Limb (tissue), 2 donors: ENCODE measurements around the gene TREX2.

Experiments
- DNase-seq, 2 donors: peaks; one replicate each; pipeline ENCODE4 v3.0.0-alpha.2; 2016; ENCODE audit errors: extremely low spot score in 2 of 2

Gene TREX2

DNA sequence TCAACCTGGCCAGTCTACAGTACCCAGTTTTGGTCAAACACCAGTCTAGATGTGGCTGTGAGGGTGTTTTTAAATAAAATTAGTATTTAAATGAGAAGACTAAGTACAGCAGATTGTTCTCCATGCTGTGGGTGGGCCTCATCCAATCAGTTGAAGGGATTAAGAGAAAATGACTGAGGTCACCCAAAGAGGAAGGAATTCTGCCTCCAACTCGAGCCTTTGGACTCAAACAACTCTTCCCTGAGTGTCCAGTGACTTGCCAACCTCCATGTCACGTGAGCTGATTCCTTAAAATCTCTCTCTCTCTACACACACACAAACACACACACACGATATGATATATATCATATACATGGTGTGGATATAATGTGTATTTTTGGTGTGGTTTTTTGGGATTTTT lies 10.0 kb downstream of the TREX2 start:
- no peak for DNase-seq

DNA sequence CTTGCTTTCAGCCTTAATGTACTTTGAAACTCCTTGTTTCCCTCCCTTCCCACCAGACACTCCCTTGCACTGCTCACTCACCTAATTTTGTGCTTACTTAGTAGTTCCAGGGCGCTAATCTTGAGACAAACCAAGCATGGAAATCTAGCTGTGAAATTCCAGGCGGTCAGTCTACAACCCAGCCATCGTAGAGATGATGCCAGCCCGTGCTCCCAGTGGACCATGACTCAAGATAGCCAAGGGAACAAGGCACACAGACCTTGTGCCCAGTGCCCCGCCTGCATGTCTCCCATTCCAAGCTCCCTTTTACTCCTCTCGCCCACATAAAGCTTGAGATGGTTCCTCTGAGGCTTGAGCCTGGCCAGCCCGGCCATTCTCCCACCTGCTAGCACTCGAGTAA lies 11.1 kb downstream of the TREX2 start:
- DNase-seq = no peak

DNA sequence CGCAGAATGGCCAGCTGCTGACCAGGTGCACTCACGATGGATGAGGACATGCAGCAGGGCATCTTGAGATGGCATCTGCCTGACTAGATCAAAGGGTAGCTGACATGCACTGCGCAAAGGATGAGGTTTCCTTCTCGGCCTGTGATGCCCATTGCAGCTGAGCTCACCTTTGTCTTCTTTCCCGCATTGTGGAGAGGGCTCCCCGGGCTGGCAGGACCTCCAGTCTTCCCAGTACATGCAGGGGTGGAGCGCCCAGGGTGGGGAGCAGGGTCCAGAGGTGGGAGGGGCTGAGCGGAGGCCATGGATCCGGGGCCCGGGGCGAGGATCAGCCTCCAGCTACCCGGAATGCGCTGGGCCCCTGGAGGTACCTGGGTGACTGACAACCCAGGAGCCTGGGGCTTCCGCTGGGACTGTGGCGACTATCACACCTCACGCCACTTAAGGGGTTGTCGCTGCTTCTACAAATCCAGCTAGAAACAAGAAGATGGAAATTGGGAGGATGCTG lies 12.0 kb downstream of the TREX2 start:
- DNase-seq = no peak

DNA sequence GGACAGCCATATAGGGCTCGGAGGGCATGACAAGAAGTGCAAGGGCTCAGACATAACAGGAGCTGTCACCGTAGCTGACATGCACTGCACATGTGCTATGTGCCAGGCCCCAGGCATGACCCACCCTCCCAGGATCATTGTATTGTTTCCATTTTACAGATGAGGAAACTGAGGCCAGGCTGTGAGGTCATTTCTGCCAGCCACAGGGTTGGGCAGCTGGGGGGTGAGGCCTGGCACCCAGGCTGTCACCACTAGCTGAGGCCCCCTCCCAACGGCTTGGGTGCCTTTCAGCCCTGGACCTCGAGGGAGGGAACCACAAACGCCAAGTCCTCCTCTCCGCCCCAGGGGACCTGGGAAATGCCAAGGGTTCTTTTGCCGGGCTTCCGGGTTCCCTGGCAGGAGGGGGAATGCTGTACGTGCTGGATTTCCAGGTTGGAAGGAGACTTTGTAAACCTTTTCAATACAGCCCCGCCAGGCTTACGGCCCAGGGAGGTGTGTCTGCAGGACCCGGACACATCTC lies 12.6 kb downstream of the TREX2 start:
- no peak for DNase-seq

DNA sequence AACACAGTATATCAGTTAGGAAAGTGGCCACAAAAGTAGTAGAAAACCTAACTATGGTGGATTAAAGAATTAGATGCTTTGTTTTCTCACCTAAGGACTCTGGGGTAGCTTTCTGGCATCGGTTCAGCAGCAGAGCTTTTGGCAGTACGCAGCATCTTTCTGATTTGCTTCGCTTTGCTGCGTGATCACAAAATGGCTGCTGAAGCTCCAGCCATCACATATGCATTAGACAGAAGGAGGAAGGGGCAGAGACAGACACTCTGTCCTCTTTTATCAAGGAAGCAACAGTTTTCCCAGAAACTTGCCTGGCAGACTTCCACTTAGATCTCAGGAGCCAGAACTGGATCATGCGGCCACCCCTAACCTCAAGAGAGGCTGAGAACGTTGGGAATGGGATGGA lies 15.1 kb downstream of the TREX2 start:
- no peak for DNase-seq

DNA sequence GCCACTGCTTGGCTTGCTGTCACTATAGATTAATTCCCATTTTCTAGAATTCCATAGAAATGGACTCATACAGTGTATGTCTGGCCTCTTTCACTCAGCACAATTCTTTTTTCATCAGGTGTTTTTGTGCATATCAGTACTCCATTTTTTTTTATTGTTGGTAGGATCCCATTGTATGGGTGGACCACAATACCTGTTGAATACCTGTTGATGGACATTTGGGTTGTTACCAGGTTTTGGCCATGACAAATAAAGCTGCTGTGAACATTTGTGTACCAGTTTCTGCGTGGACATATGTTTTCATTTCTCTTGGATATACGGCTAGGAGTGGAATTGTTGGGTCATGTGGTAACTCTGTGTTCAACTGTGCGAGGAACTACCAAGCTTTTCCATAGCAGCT lies 19.7 kb downstream of the TREX2 start:
- no peak for DNase-seq

DNA sequence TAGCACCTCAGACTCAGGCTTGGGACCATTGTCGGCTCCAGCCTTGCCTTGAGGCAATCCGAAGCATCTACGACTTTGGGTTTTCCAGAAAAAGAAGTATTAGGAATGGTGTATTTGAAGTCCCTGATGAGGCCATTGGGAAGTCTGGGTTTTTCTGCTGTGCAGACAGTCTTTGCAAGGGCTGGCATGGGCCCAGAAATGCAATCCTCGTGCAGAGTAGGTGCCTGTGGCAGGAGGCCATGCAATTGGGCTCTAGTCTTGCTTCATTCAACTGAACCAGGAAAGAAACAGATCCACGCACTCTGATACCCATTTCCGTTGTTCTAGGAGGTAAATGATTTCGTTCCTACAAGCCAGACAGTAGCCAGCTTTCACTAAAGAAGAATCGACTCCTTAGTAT lies 22.2 kb downstream of the TREX2 start:
- no peak for DNase-seq

DNA sequence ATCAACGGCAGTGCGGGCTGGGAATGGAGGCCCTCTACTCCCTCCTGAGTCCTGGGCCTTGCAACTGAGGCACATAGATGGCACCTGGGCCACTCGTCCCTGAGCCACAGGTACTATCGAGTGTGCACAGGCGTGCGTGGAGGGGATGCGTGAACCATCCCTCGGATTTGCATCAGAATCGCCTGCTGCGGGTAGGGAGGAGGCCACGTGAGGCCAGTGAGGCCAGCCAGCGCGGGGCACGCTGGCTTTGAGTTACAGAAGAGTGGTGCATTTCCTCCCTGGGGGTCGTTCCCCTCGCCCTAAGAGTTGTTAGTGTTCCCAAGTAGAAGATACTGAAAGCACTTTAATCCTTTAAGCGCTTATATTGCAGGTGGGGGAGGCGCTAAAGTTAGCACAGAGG lies 24.0 kb downstream of the TREX2 start:
- DNase-seq = no peak

DNA sequence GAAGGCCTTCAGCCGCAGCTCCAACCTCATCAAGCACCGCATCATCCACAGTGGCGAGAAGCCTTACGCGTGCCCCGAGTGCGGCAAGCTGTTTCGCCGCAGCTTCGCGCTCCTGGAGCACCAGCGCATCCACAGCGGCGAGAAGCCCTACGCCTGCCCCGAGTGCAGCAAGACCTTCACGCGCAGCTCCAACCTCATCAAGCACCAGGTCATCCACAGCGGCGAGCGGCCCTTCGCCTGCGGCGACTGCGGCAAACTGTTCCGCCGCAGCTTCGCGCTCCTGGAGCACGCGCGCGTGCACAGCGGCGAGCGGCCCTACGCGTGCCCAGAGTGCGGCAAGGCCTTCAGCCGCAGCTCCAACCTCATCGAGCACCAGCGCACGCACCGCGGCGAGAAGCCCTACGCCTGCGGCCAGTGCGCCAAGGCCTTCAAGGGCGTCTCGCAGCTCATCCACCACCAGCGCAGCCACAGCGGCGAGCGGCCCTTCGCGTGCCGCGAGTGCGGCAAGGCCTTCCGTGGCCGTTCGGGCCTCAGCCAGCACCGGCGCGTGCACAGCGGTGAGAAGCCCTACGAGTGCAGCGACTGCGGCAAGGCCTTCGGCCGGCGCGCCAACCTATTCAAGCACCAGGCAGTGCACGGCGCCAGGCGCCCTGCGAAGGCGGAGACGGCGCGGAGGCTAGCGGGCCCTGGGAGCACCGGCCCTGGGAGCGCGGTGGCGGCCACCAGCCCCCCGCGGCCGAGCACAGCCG lies 24.8 kb downstream of the TREX2 start:
- no peak for DNase-seq

DNA sequence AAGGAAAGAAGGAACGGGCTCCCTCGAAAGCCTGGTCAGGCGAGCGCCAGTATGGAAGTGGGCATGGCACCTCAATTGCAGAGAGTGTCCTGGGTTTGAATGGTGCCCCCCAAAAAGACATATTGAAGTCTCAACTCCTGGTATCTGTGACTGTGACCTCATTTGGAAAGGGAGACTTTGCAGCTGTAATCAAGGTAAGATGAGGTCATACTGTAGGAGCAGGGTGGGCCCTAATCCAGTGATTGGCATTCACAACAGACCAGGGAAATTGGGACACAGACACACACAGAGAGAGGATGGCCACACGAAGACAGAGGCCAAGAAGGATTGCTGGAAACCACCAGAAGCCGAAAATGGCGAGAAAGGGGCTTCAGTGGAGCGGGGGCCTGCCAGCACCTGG lies 28.2 kb downstream of the TREX2 start:
- no peak for DNase-seq

DNA sequence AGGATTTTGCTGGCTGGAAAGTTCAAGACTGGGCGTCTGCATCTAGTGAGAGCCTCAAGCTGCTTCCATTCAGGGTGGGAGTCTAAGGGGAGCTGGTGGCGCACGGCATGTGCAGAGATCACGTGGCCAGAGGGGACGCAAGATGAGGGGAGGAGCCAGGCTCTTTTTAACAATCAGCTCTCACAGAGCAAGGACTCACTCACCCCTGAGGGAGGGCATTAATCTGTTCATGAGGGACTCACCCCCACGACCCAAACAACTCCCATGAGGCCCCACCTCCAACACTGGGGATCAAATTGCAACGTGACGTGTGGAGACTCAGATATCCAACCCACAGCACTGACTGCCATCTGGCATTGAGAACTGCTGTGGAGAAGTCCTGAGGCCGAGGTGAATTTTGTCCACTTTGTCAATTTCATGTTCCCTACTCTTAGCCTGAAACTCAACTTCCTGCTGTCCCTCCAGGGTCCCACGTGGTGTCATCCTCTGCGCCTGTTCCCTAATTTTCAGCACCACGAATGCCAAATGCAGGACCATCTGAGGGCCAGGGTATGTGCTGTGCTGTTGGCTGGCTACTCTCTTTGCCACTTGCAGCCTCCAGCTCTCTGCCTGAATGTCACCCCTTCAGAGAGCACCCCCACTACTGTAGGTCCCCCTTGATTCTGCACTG lies 28.9 kb downstream of the TREX2 start:
- no peak for DNase-seq

DNA sequence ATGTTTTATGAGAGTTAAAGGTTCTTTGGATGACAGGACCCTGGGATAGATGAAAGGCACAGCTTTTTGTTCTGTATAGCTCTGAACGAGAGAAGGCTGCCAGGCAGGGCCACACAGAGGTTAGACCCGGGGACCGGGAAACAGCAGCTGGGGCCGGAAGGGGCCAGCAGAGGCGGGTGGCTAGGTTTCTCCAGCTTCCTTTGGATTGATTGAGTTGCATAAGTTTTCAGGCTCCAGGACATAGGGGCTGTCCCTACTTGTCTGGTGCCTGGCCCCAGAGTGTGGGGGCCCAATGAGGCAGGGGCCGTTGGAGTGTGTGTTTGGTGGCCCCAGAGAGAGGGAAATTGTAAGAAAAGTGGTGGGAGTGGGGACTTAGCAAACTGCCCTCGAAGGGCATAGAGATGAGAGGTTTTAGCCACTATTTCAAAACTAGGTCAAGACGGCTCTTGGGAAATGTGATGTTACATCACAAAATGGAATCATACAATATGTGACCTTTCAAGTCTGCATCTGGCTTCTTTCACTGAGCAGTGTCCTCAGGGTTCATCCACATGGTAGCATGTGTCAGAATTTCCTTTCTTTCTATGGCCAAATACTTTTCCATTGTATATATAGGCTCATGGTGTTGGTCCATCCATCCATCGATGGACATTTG lies 30.9 kb downstream of the TREX2 start:
- DNase-seq = no peak

DNA sequence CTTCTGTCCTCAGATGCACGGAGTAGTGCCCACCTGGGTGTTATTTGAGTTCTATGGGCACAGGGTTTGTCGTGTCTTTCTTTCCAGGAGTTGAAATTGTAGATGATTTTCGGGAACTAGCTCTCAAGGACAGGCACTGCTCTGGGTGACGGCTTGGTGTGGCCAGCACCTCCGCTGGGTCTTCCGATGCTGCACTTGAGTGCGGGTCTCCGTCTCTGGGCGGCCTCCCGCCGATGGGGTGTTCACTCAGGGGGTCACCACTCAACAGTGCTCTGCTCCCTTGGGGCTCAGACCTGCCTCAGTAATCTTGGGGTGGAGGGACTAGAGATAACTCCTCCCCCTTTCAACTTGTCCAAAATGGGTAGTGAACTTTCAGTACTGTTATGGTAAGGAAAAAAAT lies 32.1 kb downstream of the TREX2 start:
- DNase-seq = no peak

DNA sequence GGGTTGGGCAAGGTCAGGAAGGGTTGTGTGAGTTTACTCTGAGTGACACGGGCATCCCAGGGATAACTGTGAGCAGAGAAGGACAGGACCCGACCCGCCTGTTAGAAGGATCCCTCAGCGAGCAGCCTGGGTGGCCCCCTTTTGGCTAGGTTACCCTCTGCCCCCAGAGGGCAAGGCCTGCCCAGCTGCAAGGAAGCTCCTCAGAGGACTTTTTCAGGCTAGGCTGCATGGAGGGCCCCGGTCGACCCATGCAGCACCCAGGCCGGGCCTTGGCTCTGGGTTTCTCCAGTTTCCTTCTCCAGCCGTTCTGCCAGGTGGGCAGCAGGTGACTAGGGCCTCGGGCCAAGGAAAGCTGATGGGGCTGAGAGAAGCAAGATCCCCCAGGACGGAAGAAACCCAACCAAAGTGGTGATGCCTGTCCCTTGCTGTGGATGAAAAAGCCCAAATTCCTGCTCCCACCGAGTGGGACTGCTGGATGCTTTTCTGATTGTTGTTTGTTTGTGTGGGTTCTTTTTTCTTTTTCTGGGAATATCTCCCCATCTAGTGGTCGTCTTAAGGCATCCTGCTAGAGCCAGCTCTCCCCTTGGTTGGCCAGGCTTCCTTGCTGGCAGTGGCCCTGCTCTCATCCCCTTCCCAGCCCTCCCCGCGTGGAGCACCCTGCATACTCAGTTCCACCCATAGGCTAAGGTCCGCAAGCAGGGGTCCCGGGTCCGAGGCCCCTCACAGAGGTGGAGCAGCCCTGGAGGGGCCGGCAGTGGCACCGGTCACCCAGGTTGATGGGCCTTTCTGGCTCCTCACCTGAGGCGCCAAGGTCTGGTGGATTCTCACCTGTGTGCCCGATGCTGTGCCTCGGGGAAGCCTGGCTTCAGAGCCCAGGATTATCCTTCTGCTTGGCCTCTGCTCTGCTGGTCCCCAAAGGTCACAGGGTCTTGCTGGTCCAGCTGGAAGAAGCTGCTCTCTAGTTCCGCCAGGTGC lies 32.8 kb downstream of the TREX2 start:
- DNase-seq = no peak

DNA sequence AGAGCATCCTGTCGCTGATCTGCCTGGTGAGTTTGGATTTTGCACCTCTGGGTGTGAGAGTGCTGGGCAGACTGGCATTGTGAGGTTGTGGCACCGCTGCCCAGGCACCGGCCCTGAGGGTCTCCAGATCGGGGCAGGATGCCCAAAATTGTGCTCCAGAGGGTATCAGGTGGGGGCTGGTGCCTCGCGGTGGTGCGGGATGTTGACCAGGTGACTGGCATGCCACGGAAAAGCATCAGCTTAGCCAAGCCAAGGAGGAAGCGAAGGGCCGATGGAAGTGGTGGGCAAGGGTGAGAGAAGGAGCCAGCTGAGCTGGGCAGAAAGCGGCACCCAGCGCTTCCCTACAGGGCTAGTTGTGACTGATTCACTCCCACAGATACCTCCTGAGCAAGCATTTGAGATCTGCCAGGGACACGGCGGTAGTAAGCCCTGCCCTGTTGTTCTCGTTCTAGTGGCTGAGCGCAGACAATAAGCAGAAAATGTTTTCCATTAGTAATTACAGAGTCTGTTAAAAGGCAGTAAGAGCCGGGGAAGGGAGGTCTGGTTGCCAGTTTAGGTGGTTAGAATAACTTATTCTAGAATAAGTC lies 33.8 kb downstream of the TREX2 start:
- no peak for DNase-seq

DNA sequence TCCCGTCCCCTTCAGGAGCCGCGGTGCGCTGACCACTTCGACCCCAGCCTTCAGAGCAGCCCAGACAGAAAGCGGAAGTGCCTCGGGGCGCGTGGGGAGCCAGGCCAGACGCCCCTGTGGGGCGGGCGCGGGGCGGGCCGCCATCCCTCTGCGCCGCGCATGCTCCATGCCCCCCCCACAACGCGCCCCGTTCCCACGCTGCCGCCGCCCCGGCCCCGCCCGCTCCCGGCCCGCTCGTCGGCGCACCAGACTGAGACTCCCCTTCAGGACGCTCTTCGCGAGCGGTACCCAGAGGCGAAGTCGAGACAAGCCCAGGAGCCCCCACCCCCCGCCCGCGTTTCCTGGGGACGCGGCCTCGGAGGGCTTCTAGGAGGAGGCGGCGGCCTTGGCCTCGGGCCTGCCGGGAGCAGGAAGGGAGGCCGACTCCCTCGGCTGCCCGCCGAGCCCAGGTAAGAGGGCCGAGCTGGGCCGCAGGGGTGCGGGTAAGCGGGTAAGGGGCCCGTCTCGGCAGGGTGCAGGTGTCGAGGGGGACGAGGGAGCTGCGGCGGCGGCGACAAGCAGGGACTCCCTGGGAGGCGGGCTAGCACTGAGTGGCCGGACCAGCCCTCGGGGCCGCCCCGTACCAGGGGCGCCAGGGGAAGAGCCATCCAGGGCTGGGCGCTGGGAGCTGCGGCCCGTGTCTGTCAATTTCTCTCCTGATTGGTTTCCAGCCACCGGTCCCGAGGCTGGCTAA lies 34.4 kb downstream of the TREX2 start, which contains the start of gene ZFP92:
Gene ZFP92 (plus strand): TSS at position 218 of the 733 bp plus-strand sequence. CDS start 6,851 bp downstream, outside the sequence.
- DNase-seq = peak in 1 of 2 donors; percentile 43

DNA sequence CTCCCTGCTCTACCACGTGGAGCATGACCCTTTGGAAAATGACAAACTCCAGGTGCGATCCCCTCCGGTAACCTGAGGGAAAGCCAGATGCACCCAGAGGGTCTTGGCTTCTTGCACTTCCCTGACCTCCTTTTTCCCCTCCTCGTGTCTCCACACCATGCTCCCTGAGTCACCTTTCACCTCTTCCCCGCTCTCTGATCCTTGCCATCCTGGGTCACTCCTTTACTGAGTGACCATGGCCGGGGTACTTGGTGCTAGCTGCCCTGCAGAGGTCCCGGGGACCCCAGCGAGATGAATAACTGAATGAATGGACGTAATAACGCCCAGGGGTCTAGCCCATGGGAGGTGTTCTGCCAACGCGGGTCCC lies 35.0 kb downstream of the TREX2 start:
- no peak for DNase-seq

DNA sequence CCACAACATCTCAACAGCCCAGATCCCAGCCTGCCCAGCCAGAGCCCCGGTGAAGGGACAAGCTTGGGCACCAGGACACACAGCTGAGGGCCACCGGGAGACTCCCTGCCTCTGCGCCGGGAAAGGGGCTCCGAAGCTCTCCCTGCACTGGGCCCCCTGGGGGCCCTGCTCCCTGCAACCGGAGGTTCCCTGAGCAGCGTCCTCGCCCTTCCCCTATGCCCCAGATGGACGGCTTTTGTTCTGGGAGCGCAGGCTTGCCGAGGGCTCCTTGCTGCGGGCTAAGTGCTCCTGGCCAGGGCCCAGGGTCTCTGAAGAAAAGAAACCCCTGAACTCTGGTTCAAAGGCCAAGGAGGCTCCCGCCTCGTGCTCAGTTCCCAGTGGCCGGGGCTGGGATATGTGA lies 35.5 kb downstream of the TREX2 start:
- no peak for DNase-seq

DNA sequence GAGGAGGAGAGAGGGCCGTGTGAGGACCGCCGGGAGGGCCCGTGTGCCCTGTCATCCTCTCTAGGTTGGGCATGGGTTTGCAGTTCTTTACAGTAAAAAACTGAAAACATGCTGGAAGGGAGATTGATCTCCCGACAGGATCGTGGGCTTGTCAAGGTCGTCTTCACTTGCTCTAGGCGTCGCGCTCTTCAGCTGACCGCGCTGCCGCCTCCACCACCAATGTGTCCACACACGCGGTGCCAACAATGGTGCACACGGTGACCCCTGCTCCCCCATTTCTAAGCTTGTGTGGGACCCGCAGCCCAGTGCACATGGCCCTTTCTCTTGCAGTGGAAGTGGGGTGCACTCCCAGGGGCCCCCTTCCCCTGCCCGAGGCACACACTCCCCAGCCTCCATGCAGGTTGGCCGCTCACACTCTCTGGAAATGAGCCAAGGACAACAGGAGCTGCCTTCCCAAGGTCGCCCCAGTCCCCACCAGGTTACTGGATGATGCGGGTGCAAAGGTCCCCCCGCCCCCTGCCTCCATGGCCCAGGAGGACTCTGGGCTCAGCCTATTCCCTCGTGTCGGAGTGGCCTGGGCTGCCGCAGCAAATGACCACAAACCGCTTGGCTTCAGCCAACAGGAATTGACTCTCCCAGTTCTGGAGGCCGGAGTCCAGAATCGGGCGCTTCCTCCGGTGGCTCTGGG lies 36.3 kb downstream of the TREX2 start:
- DNase-seq = no peak
